Endodermal cell (in vitro differentiated cells): ENCODE measurements around the gene RNU1-3. TPM values are rescaled to one million over a fixed set of nuclear protein-coding genes. Genes with fewer than 3 reads are reported as not detected.
"Not testable (repeated sequence)": the region's sequence is repeated elsewhere in the genome, so short reads cannot be mapped to it uniquely, and the experiment has no call there.

Source experiments
- DNase-seq: peaks from one replicate; pipeline ENCODE4 v3.0.0-alpha.2; 2017
- H3K27ac ChIP-seq: 2 replicates; pipeline ENCODE4 v1.5.1; 2013; ENCODE audit warnings: mild to moderate bottlenecking, low read depth, low read length, moderate library complexity
- H3K27me3 ChIP-seq: 2 replicates; pipeline ENCODE4 v1.6.1; 2013; ENCODE audit warnings: mild to moderate bottlenecking, low read length, moderate library complexity; ENCODE audit not compliant: insufficient read depth, control insufficient read depth, poor library complexity, severe bottlenecking
- H3K36me3 ChIP-seq: 2 replicates; pipeline ENCODE4 v1.7.0; 2013; ENCODE audit warnings: mild to moderate bottlenecking, low read length, moderate library complexity; ENCODE audit not compliant: control insufficient read depth, insufficient read depth
- H3K4me1 ChIP-seq: one replicate; pipeline ENCODE4 v1.7.0; 2013; ENCODE audit warnings: low read length; ENCODE audit not compliant: control insufficient read depth, insufficient read depth
- H3K4me3 ChIP-seq: 2 replicates; pipeline ENCODE4 v1.5.1; 2013; ENCODE audit warnings: mild to moderate bottlenecking, low read length, moderate library complexity
- H3K9ac ChIP-seq: 2 replicates; pipeline ENCODE4 v1.6.1; 2013; ENCODE audit warnings: mild to moderate bottlenecking, low read length, moderate library complexity; ENCODE audit not compliant: poor library complexity, severe bottlenecking; ENCODE audit errors: extremely low read depth
- H3K9me3 ChIP-seq: 2 replicates; pipeline ENCODE4 v1.6.1; 2013; ENCODE audit warnings: mild to moderate bottlenecking, low read length, moderate library complexity; ENCODE audit not compliant: control insufficient read depth
- H3K27ac Mint-ChIP-seq: 2 replicates; pipeline ENCODE4 v1.8.0; 2020; ENCODE audit warnings: mixed read lengths
- H3K27me3 Mint-ChIP-seq: 2 replicates; pipeline ENCODE4 v1.8.0; 2021; ENCODE audit warnings: mild to moderate bottlenecking, mixed read lengths; ENCODE audit not compliant: insufficient read depth
- H3K36me3 Mint-ChIP-seq: 2 replicates; pipeline ENCODE4 v1.8.0; 2020; ENCODE audit warnings: low read depth, mixed read lengths
- H3K4me1 Mint-ChIP-seq: 2 replicates; pipeline ENCODE4 v1.8.0; 2020; ENCODE audit warnings: mixed read lengths
- H3K4me3 Mint-ChIP-seq: 2 replicates; pipeline ENCODE4 v1.8.0; 2020; ENCODE audit warnings: mild to moderate bottlenecking, moderate library complexity, mixed read lengths
- H3K9me3 Mint-ChIP-seq: 2 replicates; pipeline ENCODE4 v1.8.0; 2020; ENCODE audit warnings: mild to moderate bottlenecking, mixed read lengths
- WGBS, 2 experiments: methylation state at CpG; one replicate each; pipeline versions ENCODE4 v1.1.5 to v1.1.7; 2013; ENCODE audit warnings: missing lambda C conversion rate in 2 of 2, mixed read lengths in 1 of 2; ENCODE audit not compliant: insufficient coverage in 1 of 2, insufficient read length in 1 of 2; 5-methylcytosine and 5-hydroxymethylcytosine counted together
- total RNA-seq, 2 donors: library from RNA; stranded (reverse); fragmentation: NEBNext Ultra II Directional in 1 of 2; extraction: Animal tissue kit (Norgen Biotek cat#: 25700) in 1 of 2; gene quantifications; 2 replicates in 1 of 2; 3 replicates in 1 of 2; pipeline ENCODE4 v1.2.1, GENCODE V29; 2021
- TF ChIP-seq, protein P1 (sequence below): fragments of 200-600 bp; sonication (generic); conservative IDR thresholded peaks from 2 replicates; pipeline ENCODE4 v1.5.0; 2021; ENCODE audit warnings: antibody characterized with exemption, mild to moderate bottlenecking

The RNU1-3 gene
- total RNA-seq, 2 donors from 2014 or later: 2,483 to 3,611 TPM

DNA sequence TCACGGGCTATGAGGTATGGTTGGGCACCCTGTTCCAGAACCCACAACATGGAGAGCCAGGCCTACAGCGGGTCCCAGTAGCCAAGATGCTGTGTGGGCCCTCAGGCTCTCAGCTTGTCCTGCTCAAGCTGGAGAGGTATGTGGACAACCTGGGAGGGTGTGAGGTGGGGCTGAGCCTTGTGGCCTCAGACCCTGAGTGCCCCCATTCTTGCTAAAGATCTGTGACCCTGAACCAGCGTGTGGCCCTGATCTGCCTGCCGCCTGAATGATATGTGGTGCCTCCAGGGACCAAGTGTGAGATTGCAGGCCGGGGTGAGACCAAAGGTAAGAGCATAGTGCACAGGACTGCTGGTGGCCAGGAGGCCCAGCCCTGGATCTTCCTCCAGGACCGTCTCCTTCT, 17.4 kb downstream of the RNU1-3 start:
- peak; percentile 92 for DNase-seq
- not testable (repeated sequence) for H3K9me3 Mint-ChIP-seq, H3K27ac Mint-ChIP-seq, H3K4me3 ChIP-seq, H3K4me1 ChIP-seq, H3K36me3 ChIP-seq, H3K4me1 Mint-ChIP-seq, H3K9me3 ChIP-seq, H3K4me3 Mint-ChIP-seq, H3K36me3 Mint-ChIP-seq, H3K27me3 ChIP-seq, H3K27ac ChIP-seq, H3K9ac ChIP-seq
- WGBS, 2 experiments: 66 to 67% methylated on average over 3 of the region's 6 CpGs
- peaks cover 17% of the 10 kb centered on the region for H3K27me3 Mint-ChIP-seq
- TF ChIP-seq, protein P1, sequence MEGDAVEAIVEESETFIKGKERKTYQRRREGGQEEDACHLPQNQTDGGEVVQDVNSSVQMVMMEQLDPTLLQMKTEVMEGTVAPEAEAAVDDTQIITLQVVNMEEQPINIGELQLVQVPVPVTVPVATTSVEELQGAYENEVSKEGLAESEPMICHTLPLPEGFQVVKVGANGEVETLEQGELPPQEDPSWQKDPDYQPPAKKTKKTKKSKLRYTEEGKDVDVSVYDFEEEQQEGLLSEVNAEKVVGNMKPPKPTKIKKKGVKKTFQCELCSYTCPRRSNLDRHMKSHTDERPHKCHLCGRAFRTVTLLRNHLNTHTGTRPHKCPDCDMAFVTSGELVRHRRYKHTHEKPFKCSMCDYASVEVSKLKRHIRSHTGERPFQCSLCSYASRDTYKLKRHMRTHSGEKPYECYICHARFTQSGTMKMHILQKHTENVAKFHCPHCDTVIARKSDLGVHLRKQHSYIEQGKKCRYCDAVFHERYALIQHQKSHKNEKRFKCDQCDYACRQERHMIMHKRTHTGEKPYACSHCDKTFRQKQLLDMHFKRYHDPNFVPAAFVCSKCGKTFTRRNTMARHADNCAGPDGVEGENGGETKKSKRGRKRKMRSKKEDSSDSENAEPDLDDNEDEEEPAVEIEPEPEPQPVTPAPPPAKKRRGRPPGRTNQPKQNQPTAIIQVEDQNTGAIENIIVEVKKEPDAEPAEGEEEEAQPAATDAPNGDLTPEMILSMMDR: peak; percentile 62

DNA sequence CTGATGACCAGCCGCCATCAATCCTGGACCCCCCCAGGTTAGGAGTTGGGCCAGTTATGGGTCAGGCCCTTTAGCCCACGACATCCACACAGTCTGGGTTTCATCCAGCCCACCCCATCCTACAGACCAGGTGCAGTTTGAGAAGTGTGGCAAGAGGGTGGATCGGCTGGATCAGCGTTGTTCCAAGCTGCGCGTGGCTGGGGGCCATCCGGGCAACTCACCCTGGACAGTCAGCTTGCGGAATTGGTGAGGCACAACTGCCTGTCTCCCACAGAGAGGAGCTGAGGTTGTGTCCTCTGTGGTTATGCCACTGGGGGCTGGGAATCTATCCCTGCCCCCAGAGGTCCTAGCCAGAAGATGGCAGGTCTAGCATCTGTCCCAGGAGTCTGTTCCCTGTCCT, 18.0 kb downstream of the RNU1-3 start:
- WGBS, 2 experiments: 93 to 100% methylated on average over 1 to 6 of the region's 8 CpGs
- not testable (repeated sequence) for H3K4me1 Mint-ChIP-seq

DNA sequence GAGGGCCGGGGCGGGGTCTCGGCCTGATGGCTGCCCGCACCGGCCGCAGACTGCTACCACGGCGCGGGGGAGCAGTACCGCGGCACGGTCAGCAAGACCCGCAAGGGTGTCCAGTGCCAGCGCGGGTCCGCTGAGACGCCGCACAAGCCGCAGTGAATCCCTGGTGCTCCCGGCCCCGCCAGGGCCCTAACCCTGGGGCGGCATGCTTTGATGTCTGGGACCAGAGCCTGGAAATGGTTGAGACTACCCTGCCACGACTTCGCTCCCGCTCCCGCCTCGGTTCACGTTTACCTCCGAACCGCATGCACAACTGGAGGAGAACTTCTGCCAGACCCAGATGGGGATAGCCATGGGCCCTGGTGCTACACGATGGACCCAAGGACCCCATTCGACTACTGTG, 18.5 kb downstream of the RNU1-3 start:
- DNase-seq: peak; percentile 47
- not testable (repeated sequence) for H3K27ac Mint-ChIP-seq, H3K9ac ChIP-seq, H3K27ac ChIP-seq, H3K27me3 ChIP-seq, H3K4me1 Mint-ChIP-seq, H3K4me1 ChIP-seq, H3K4me3 ChIP-seq, H3K9me3 Mint-ChIP-seq, H3K36me3 Mint-ChIP-seq, H3K36me3 ChIP-seq, H3K9me3 ChIP-seq
- Mint-ChIP-seq H3K27me3 (peaks cover 17% of the 10 kb centered on the region), H3K4me3 (peak overlapping the region; percentile 55)
- 39 to 70% methylated on average over 10 to 27 of the region's 32 CpGs for WGBS, 2 experiments

More for the DNA sequence above, 18.0 kb downstream of the RNU1-3 start:
- H3K27me3 ChIP-seq, H3K9me3 ChIP-seq, H3K27ac ChIP-seq, H3K9me3 Mint-ChIP-seq, H3K27ac Mint-ChIP-seq, H3K36me3 Mint-ChIP-seq, H3K4me1 ChIP-seq, H3K9ac ChIP-seq, H3K36me3 ChIP-seq, H3K4me3 ChIP-seq: not testable (repeated sequence)
- peak overlapping the region; percentile 55 for H3K4me3 Mint-ChIP-seq
- DNase-seq: peak; percentile 2
- peaks cover 17% of the 10 kb centered on the region for H3K27me3 Mint-ChIP-seq

DNA sequence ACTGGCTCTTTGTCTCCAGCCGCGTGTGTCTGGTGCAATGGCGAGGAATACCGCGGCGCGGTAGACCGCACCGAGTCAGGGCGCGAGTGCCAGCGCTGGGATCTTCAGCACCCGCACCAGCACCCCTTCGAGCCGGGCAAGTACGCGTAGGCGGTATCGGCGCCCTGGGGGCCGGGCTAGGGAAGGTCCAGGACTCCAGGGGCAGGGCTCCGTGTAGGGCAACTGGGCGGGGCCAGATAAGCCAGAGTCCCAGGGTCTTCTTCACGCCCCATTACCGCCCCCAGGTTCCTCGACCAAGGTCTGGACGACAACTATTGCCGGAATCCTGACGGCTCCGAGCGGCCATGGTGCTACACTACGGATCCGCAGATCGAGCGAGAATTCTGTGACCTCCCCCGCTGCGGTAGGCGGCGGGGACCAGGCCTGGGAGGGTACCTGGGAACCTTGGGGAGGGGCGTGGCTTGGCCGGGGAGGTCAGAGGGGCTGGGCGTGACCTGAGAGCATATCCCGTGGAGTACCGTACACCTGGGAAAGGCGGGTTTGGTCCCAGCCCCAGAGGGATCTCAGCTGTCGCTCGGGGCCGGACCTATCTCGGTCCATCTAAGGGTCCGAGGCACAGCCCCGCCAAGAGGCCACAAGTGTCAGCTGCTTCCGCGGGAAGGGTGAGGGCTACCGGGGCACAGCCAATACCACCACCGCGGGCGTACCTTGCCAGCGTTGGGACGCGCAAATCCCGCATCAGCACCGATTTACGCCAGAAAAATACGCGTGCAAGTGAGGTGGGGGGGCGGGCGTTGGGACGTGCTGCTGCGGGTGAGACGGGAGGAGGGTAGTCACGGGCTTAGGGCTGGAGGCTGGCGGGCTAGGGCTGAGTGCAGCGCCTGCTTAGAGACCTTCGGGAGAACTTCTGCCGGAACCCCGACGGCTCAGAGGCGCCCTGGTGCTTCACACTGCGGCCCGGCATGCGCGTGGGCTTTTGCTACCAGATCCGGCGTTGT, 19.3 kb downstream of the RNU1-3 start:
- not testable (repeated sequence) for H3K27ac Mint-ChIP-seq, H3K36me3 ChIP-seq, H3K9me3 Mint-ChIP-seq, H3K4me1 ChIP-seq, DNase-seq, H3K36me3 Mint-ChIP-seq, H3K9me3 ChIP-seq, H3K27me3 ChIP-seq, H3K4me3 ChIP-seq, H3K9ac ChIP-seq, H3K27ac ChIP-seq, H3K4me1 Mint-ChIP-seq
- H3K4me3 Mint-ChIP-seq: peak overlapping the region; percentile 55
- WGBS, 2 experiments: 19% methylated on average over 40 of the region's 84 CpGs; no CpG with 5 or more reads in 1 of the 2 experiments
- peaks cover 17% of the 10 kb centered on the region for H3K27me3 Mint-ChIP-seq

DNA sequence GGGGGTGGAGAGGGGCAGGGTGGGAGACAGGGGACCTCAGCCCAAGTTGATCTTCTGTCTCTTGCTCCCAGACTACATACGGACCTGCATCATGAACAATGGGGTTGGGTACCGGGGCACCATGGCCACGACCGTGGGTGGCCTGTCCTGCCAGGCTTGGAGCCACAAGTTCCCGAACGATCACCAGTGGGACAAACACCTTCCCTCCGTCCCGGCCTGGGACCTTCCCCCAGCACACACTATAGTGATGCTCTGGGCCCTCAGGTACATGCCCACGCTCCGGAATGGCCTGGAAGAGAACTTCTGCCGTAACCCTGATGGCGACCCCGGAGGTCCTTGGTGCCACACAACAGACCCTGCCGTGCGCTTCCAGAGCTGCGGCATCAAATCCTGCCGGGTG, 20.0 kb downstream of the RNU1-3 start:
- not testable (repeated sequence) for H3K36me3 Mint-ChIP-seq, H3K4me3 ChIP-seq, H3K27ac Mint-ChIP-seq, H3K36me3 ChIP-seq, H3K9me3 ChIP-seq, H3K27ac ChIP-seq, H3K4me1 ChIP-seq, H3K27me3 ChIP-seq, H3K9ac ChIP-seq, DNase-seq, H3K9me3 Mint-ChIP-seq, H3K4me1 Mint-ChIP-seq
- peak overlapping the region; percentile 8 for H3K4me3 Mint-ChIP-seq
- peaks cover 14% of the 10 kb centered on the region for H3K27me3 Mint-ChIP-seq
- WGBS, 2 experiments: 72 to 93% methylated on average over 4 to 7 of the region's 17 CpGs

DNA sequence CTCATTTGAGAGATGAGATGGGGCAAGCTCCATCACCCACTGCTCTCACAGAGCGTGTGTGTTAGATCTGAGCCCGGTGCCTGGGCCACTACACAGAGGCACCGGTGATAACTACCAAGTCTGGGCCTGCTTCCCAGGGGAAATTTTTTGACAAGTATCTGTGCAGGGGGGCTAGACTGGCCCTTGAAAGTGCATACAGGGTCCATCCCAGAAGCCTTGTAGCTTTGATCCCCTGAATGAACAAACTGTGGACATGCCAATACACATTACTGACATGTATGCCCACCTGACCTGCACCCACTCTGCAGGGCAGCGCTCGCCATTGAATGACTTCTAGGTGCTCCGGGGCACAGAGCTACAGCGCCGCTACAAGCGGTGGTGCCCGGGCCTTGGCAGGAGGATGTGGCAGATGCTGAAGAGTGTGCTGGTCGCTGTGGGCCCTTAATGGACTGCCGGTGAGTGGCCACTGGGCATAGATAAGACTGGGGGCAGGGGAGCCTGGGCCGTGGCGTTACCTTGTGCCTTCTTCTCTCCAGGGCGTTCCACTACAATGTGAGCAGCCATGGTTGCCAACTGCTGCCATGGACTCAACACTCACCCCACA, 20.6 kb downstream of the RNU1-3 start:
- WGBS, 2 experiments: 88 to 92% methylated on average over 14 to 15 of the region's 15 CpGs
- H3K27ac Mint-ChIP-seq, H3K36me3 Mint-ChIP-seq, H3K4me3 ChIP-seq, H3K4me1 Mint-ChIP-seq, H3K27me3 ChIP-seq, H3K9ac ChIP-seq, H3K4me1 ChIP-seq, H3K36me3 ChIP-seq, H3K9me3 Mint-ChIP-seq, H3K27ac ChIP-seq, H3K9me3 ChIP-seq: not testable (repeated sequence)
- peaks cover 14% of the 10 kb centered on the region for H3K27me3 Mint-ChIP-seq
- DNase-seq: peak; percentile 45
- peak overlapping the region; percentile 8 for H3K4me3 Mint-ChIP-seq
